IMR-90 (cell line): ENCODE measurements around the gene ELK3. TPM values are rescaled to one million over a fixed set of nuclear protein-coding genes. Genes with fewer than 3 reads are reported as not detected.

Experiments
- ATAC-seq: fragments of 200-7000 bp; cut with Tn5 transposase; 2 replicates; pipeline ENCODE4 v1.9.1; 2020; ENCODE audit warnings: low read depth, mild to moderate bottlenecking, moderate library complexity
- BruUV-seq: library from RNA; stranded (reverse); fragments of 400-500 nt; replicated peaks from 2 replicates; lab custom pipeline; 2021; lab: Mats Ljungman, UMichigan
- CTCF ChIA-PET: fragments of 300-600 bp; formaldehyde crosslinking; extraction: SDS; loops from one replicate; lab custom pipeline; 2021; ENCODE audit warnings: antibody characterized with exemption; lab: Yijun Ruan, JAX
- POLR2A ChIA-PET: fragments of 300-600 bp; sonication (Branson Sonifier 250); formaldehyde crosslinking; loops from one replicate; lab custom pipeline; 2022; ENCODE audit warnings: antibody characterized with exemption; ENCODE audit not compliant: unreplicated experiment; lab: Charles Lee
- DNase-seq: peaks from one replicate; pipeline ENCODE4 v3.0.0; 2013
- H2AFZ ChIP-seq: replicated peaks from 2 replicates; pipeline ENCODE3; 2013; ENCODE audit warnings: low read length, mild to moderate bottlenecking; ENCODE audit not compliant: poor library complexity
- H2AK5ac ChIP-seq: 2 replicates; pipeline ENCODE4 v1.6.1; 2013; ENCODE audit warnings: low read depth, low read length, inconsistent platforms
- H2AK9ac ChIP-seq: replicated peaks from 2 replicates; pipeline ENCODE3; 2013; ENCODE audit warnings: mild to moderate bottlenecking, low read depth, low read length, moderate library complexity; ENCODE audit not compliant: poor library complexity
- H2BK120ac ChIP-seq: 2 replicates; pipeline ENCODE4 v1.6.1; 2013; ENCODE audit warnings: low read depth, low read length, inconsistent platforms
- H2BK15ac ChIP-seq: 3 replicates; pipeline ENCODE4 v1.6.1; 2013; ENCODE audit warnings: low read depth, low read length, inconsistent platforms
- H2BK20ac ChIP-seq: 2 replicates; pipeline ENCODE4 v1.6.1; 2013; ENCODE audit warnings: low read depth, mild to moderate bottlenecking, inconsistent platforms, low read length, moderate library complexity
- H2BK5ac ChIP-seq: 2 replicates; pipeline ENCODE4 v1.6.1; 2013; ENCODE audit warnings: mild to moderate bottlenecking, low read depth, low read length, inconsistent platforms; ENCODE audit not compliant: poor library complexity, severe bottlenecking
- H3K14ac ChIP-seq: replicated peaks from 2 replicates; pipeline ENCODE4 v1.6.1; 2013; ENCODE audit warnings: low read depth, low read length, inconsistent platforms
- H3K18ac ChIP-seq: 2 replicates; pipeline ENCODE4 v1.6.1; 2013; ENCODE audit warnings: low read depth, low read length, control low read depth
- H3K23ac ChIP-seq: 2 replicates; pipeline ENCODE4 v1.6.1; 2013; ENCODE audit warnings: low read depth, low read length, inconsistent platforms
- H3K27ac ChIP-seq: 2 replicates; pipeline ENCODE4 v1.5.1; 2013; ENCODE audit warnings: mild to moderate bottlenecking, control low read depth, low read length; ENCODE audit not compliant: insufficient read depth
- H3K27me3 ChIP-seq: 2 replicates; pipeline ENCODE4 v1.6.1; 2013; ENCODE audit warnings: low read length; ENCODE audit not compliant: control insufficient read depth, insufficient read depth
- H3K36me3 ChIP-seq: 2 replicates; pipeline ENCODE4 v1.6.1; 2013; ENCODE audit warnings: low read length, mixed read lengths; ENCODE audit not compliant: control insufficient read depth, insufficient read depth
- H3K4ac ChIP-seq: 2 replicates; pipeline ENCODE4 v1.6.1; 2013; ENCODE audit warnings: low read depth, low read length, inconsistent platforms
- H3K4me1 ChIP-seq: 2 replicates; pipeline ENCODE4 v1.6.1; 2013; ENCODE audit warnings: low read length, mixed read lengths; ENCODE audit not compliant: control insufficient read depth, insufficient read depth
- H3K4me2 ChIP-seq: 2 replicates; pipeline ENCODE4 v1.6.1; 2013; ENCODE audit warnings: low read depth, mild to moderate bottlenecking, control low read depth, low read length, moderate library complexity
- H3K4me3 ChIP-seq: 2 replicates; pipeline ENCODE4 v1.5.1; 2013; ENCODE audit warnings: low read depth, mild to moderate bottlenecking, control low read depth, low read length, moderate library complexity; ENCODE audit not compliant: insufficient read depth
- H3K56ac ChIP-seq: 2 replicates; pipeline ENCODE4 v1.6.1; 2013; ENCODE audit warnings: low read length, inconsistent platforms; ENCODE audit not compliant: insufficient read depth; ENCODE audit errors: extremely low read depth
- H3K79me1 ChIP-seq, 2 experiments: 2 replicates each; pipeline ENCODE4 v1.6.1; 2013; ENCODE audit warnings: low read length in 2 of 2, inconsistent platforms in 1 of 2, low read depth in 1 of 2
- H3K9ac ChIP-seq: 2 replicates; pipeline ENCODE4 v1.6.1; 2013; ENCODE audit warnings: low read depth, low read length, control low read depth
- H3K9me1 ChIP-seq: 2 replicates; pipeline ENCODE4 v1.6.1; 2013; ENCODE audit warnings: low read length, inconsistent platforms; ENCODE audit not compliant: insufficient read depth
- H3K9me3 ChIP-seq: 2 replicates; pipeline ENCODE4 v1.6.1; 2013; ENCODE audit warnings: low read length; ENCODE audit not compliant: control insufficient read depth, insufficient read depth
- H4K20me1 ChIP-seq: 2 replicates; pipeline ENCODE4 v1.6.1; 2013; ENCODE audit warnings: low read length, inconsistent platforms; ENCODE audit not compliant: insufficient read depth
- H4K5ac ChIP-seq: 2 replicates; pipeline ENCODE4 v1.6.1; 2013; ENCODE audit warnings: mild to moderate bottlenecking, low read depth, low read length, control low read depth
- H4K8ac ChIP-seq, 2 experiments: 2 replicates each; pipeline ENCODE4 v1.6.1; 2013; ENCODE audit warnings: low read depth in 2 of 2, low read length in 2 of 2, control low read depth in 1 of 2, inconsistent platforms in 1 of 2
- H4K91ac ChIP-seq: 2 replicates; pipeline ENCODE4 v1.6.1; 2013; ENCODE audit warnings: low read depth, low read length, inconsistent platforms; ENCODE audit not compliant: insufficient read depth
- BHLHE40 ChIP-seq: fragments of 150-350 bp; IDR thresholded peaks from 2 replicates; pipeline ENCODE4 v1.6.1; 2016; ENCODE audit warnings: mild to moderate bottlenecking, low read depth, low read length
- CEBPB ChIP-seq: IDR thresholded peaks from 2 replicates; pipeline ENCODE4 v1.6.1; 2012; ENCODE audit warnings: low read depth, low read length, improper control_type of control experiment
- CHD1 ChIP-seq: IDR thresholded peaks from 2 replicates; pipeline ENCODE4 v1.6.1; 2012; ENCODE audit warnings: low read depth, low read length, improper control_type of control experiment
- CTCF ChIP-seq: conservative IDR thresholded peaks from 2 replicates; pipeline ENCODE4 v1.5.1; 2012; ENCODE audit warnings: mild to moderate bottlenecking, low read depth, low read length, improper control_type of control experiment
- ELK1 ChIP-seq: fragments of 150-350 bp; IDR thresholded peaks from 2 replicates; pipeline ENCODE4 v1.6.1; 2016; ENCODE audit warnings: low read depth, mild to moderate bottlenecking, low read length, moderate library complexity, borderline replicate concordance
- FOS ChIP-seq: fragments of 150-350 bp; IDR thresholded peaks from 2 replicates; pipeline ENCODE4 v1.6.1; 2016; ENCODE audit warnings: low read depth, low read length
- MAFK ChIP-seq: IDR thresholded peaks from 2 replicates; pipeline ENCODE4 v1.6.1; 2012; ENCODE audit warnings: low read depth, low read length, improper control_type of control experiment
- MAZ ChIP-seq: IDR thresholded peaks from 2 replicates; pipeline ENCODE4 v1.6.1; 2012; ENCODE audit warnings: low read depth, mild to moderate bottlenecking, low read length, improper control_type of control experiment, moderate library complexity, borderline replicate concordance
- MXI1 ChIP-seq: IDR thresholded peaks from 2 replicates; pipeline ENCODE4 v1.6.1; 2012; ENCODE audit warnings: low read depth, mild to moderate bottlenecking, low read length, moderate library complexity, borderline replicate concordance
- NFE2L2 ChIP-seq: fragments of 150-350 bp; IDR thresholded peaks from 2 replicates; pipeline ENCODE4 v1.6.1; 2016; ENCODE audit warnings: low read depth, mild to moderate bottlenecking, low read length
- POLR2A ChIP-seq: IDR thresholded peaks from 2 replicates; pipeline ENCODE4 v1.6.1; 2012; ENCODE audit warnings: mild to moderate bottlenecking, low read depth, low read length
- RAD21 ChIP-seq: IDR thresholded peaks from 2 replicates; pipeline ENCODE4 v1.6.1; 2012; ENCODE audit warnings: low read length, improper control_type of control experiment
- RCOR1 ChIP-seq: IDR thresholded peaks from 2 replicates; pipeline ENCODE4 v1.6.1; 2012; ENCODE audit warnings: mild to moderate bottlenecking, low read length, improper control_type of control experiment; ENCODE audit not compliant: insufficient replicate concordance
- RFX5 ChIP-seq: IDR thresholded peaks from 2 replicates; pipeline ENCODE4 v1.8.0; 2012; ENCODE audit warnings: low read depth, mild to moderate bottlenecking, low read length, moderate library complexity
- SMC3 ChIP-seq: fragments of 150-350 bp; IDR thresholded peaks from 2 replicates; pipeline ENCODE4 v1.6.1; 2016; ENCODE audit warnings: low read depth, mild to moderate bottlenecking, antibody characterized with exemption, low read length, moderate library complexity
- USF2 ChIP-seq: fragments of 150-350 bp; IDR thresholded peaks from 2 replicates; pipeline ENCODE4 v1.6.1; 2017; ENCODE audit warnings: mild to moderate bottlenecking, antibody characterized with exemption, low read length, low read depth
- WGBS, 2 experiments: methylation state at CpG; one replicate each; pipeline versions ENCODE4 v1.1.5 to v1.1.7; 2013; ENCODE audit warnings: missing lambda C conversion rate in 2 of 2; ENCODE audit not compliant: insufficient read length in 1 of 2; ENCODE audit errors: extremely low coverage in 2 of 2; 5-methylcytosine and 5-hydroxymethylcytosine counted together
- dilution Hi-C: fragments of 300-500 bp; cut with HindIII; formaldehyde crosslinking; loops from one replicate; pipeline ENCODE4 v1.14.3; 2018; ENCODE audit warnings: low sequenced_read_pairs; ENCODE audit not compliant: unreplicated experiment
- in situ Hi-C: fragments of 300-500 bp; cut with MboI; formaldehyde crosslinking; loops from 3 replicates; pipeline ENCODE4 v1.14.3; 2019; ENCODE audit warnings: low sequenced_read_pairs, inconsistent platforms, mixed read lengths
- intact Hi-C: fragments of 100-400 bp; cut with micrococcal nuclease; formaldehyde crosslinking; loops from 2 replicates; pipeline ENCODE4 v1.10.0; 2022
- polyA plus RNA-seq, 3 experiments: library from polyadenylated mRNA; depleted of rRNA; stranded (reverse); fragments of >200 nt; gene quantifications; 2 replicates each; pipeline ENCODE4 v1.2.3, GENCODE V29; 2012; ENCODE audit warnings: low replicate concordance in 1 of 3
- total RNA-seq: library from RNA; depleted of rRNA; stranded (reverse); fragments of >200 nt; gene quantifications from 2 replicates; pipeline ENCODE4 v1.2.3, GENCODE V29; 2012

ELK3 gene
- total and polyA plus RNA-seq, 2 of the 4 experiments (the other 2 are of a cell fraction) = 14.5 to 27.5 TPM

- H3K36me3 ChIP-seq = no peaks in the 10 kb centered on the region
- no peak overlapping the region for H4K91ac ChIP-seq
- no peak overlapping the region for H2BK5ac ChIP-seq
- TF ChIP-seq MXI1 (no peak), CTCF (no peak), BHLHE40 (no peak), MAZ (no peak), SMC3 (no peak), RCOR1 (no peak), ELK1 (no peak), CHD1 (no peak), FOS (no peak), RAD21 (no peak), CEBPB (no peak), MAFK (no peak), NFE2L2 (no peak), POLR2A (no peak), RFX5 (no peak), USF2 (no peak)
- H3K4me1 ChIP-seq = no peaks in the 10 kb centered on the region
- H3K56ac ChIP-seq = no peak overlapping the region
- dilution Hi-C loops = no loop called here
- no peak overlapping the region for H2AK5ac ChIP-seq
- ChIA-PET POLR2A (no interaction called here), CTCF (no interaction called here)
- no peaks in the 10 kb centered on the region for H4K20me1 ChIP-seq
- H3K27me3 ChIP-seq = peaks cover 5% of the 10 kb centered on the region; the same call in 1 of the 2 replicates
- H3K18ac ChIP-seq = no peak overlapping the region
- no peaks in the 10 kb centered on the region for H3K79me1 ChIP-seq
- no peak overlapping the region for H3K9ac ChIP-seq
- H3K9me1 ChIP-seq = 0 out of 2 replicates have a peak, but pooled peaks cover 3% of the 10 kb centered on the region
- no peak overlapping the region for H2AFZ ChIP-seq
- no peak overlapping the region for H3K4ac ChIP-seq
- H2BK20ac ChIP-seq = no peak overlapping the region
- intact Hi-C loops = no loop called here
- in situ Hi-C loops = no loop called here
- no peaks in the 10 kb centered on the region for H3K9me3 ChIP-seq
- no peak overlapping the region for H4K5ac ChIP-seq
- H3K27ac ChIP-seq = no peak overlapping the region
- no peak overlapping the region for H3K23ac ChIP-seq
- no TSS peak for BruUV-seq
- H2BK15ac ChIP-seq = no peak overlapping the region
- H3K14ac ChIP-seq = no peak overlapping the region
- DNase-seq (no peak), ATAC-seq (no peak)
- WGBS, 2 experiments = no CpG with 5 or more reads among the region's 9 CpGs
- no peak overlapping the region for H3K4me3 ChIP-seq
- no peak overlapping the region for H3K4me2 ChIP-seq
- no peak overlapping the region for H2BK120ac ChIP-seq
- H2AK9ac ChIP-seq = no peak overlapping the region
- no peak overlapping the region for H4K8ac ChIP-seq
Measured at GRCh38 chr12:96170328-96170727, 23.8 kb upstream of the ELK3 start.
